WTC11 (cell line): ENCODE data around the gene ABCA6.

Experiments
- ARID4B ChIP-seq: sonication (generic); formaldehyde crosslinking; IDR thresholded peaks from 2 replicates; pipeline ENCODE4 v1.8.0; 2023; ENCODE audit warnings: missing genetic modification reagents, mild to moderate bottlenecking, borderline replicate concordance
- ATF1 ChIP-seq: sonication (generic); formaldehyde crosslinking; IDR thresholded peaks from 2 replicates; pipeline ENCODE4 v1.8.1; 2023; ENCODE audit warnings: mild to moderate bottlenecking, moderate library complexity, missing genetic modification reagents
- CTCF ChIP-seq: fragments of 200-600 bp; IDR thresholded peaks from 2 replicates; pipeline ENCODE4 v1.8.0; 2022; ENCODE audit warnings: antibody characterized with exemption
- FOXJ3 ChIP-seq: sonication (generic); formaldehyde crosslinking; IDR thresholded peaks from 2 replicates; pipeline ENCODE4 v1.9.0; 2021; ENCODE audit warnings: missing genetic modification reagents, mild to moderate bottlenecking, borderline replicate concordance
- GRHL2 ChIP-seq: fragments of 250-450 bp; sonication (Bioruptor Pico); IDR thresholded peaks from 2 replicates; pipeline ENCODE4 v1.8.0; 2022; ENCODE audit warnings: mild to moderate bottlenecking, moderate library complexity; ENCODE audit not compliant: insufficient replicate concordance, severe bottlenecking
- MAX ChIP-seq: sonication (generic); formaldehyde crosslinking; IDR thresholded peaks from 2 replicates; pipeline ENCODE4 v1.8.0; 2022; ENCODE audit warnings: mild to moderate bottlenecking, missing genetic modification reagents
- NR2C2 ChIP-seq: sonication (generic); formaldehyde crosslinking; IDR thresholded peaks from 2 replicates; pipeline ENCODE4 v1.8.0; 2022; ENCODE audit warnings: mild to moderate bottlenecking, missing genetic modification reagents
- PRDM15 ChIP-seq: sonication (generic); formaldehyde crosslinking; IDR thresholded peaks from 2 replicates; pipeline ENCODE4 v1.8.0; 2022; ENCODE audit warnings: missing genetic modification reagents
- ZNF512 ChIP-seq: sonication (generic); formaldehyde crosslinking; IDR thresholded peaks from 2 replicates; pipeline ENCODE4 v1.8.1; 2022; ENCODE audit warnings: missing genetic modification reagents, borderline replicate concordance

- TF ChIP-seq CTCF (no peak), FOXJ3 (CRISPR knock-in tag) (no peak), PRDM15 (CRISPR knock-in tag) (no peak), MAX (no peak), ATF1 (no peak), ARID4B (no peak), NR2C2 (CRISPR knock-in tag) (no peak), GRHL2 (CRISPR knock-in tag) (no peak), ZNF512 (no peak)
Observed at GRCh38 chr17:69088643-69089200, 53.0 kb downstream of the ABCA6 start.
